Vein endothelial cell (primary cell): ENCODE data around the gene ADPGK. TPM values are rescaled to one million over a fixed set of nuclear protein-coding genes. Genes with fewer than 3 reads are reported as not detected.

Source experiments
- total RNA-seq: library from RNA; depleted of rRNA; stranded (reverse); fragments of >200 nt; gene quantifications from 2 replicates; pipeline ENCODE4 v1.2.3, GENCODE V29; 2012

ADPGK gene
- 48.7 and 53.0 TPM in 2 replicates for total RNA-seq

GRCh38 chr15:72783640-72784455, at the start of gene ADPGK:
Gene ADPGK, minus strand, starts transcription at chr15:72783758. Its CDS starts 67 bp downstream, at chr15:72783691.

Other genes starting within 250 kb of the ADPGK start
- not detected in 2 replicates for gene GOLGA6B, start 129.1 kb downstream of the ADPGK start, total RNA-seq
- not detected in 2 replicates for gene HIGD2B, start 97.6 kb downstream of the ADPGK start, total RNA-seq
- gene BBS4, start 97.6 kb downstream of the ADPGK start, total RNA-seq: 9.5 and 10.5 TPM in 2 replicates